Chondrocyte (in vitro differentiated cells): ENCODE data around the gene AGBL4. TPM values are rescaled to one million over a fixed set of nuclear protein-coding genes. Genes with fewer than 3 reads are reported as not detected.

Experiments used
- DNase-seq: peaks from one replicate; pipeline ENCODE4 v3.0.0; 2021; ENCODE audit warnings: mixed read lengths, low spot score
- H3K27ac Mint-ChIP-seq: one replicate; pipeline ENCODE4 v1.8.0; 2021; ENCODE audit warnings: mild to moderate bottlenecking, moderate library complexity, mixed read lengths; ENCODE audit not compliant: unreplicated experiment
- H3K27me3 Mint-ChIP-seq: 2 replicates; pipeline ENCODE4 v1.8.0; 2021; ENCODE audit warnings: low read depth, mixed read lengths
- H3K36me3 Mint-ChIP-seq: 2 replicates; pipeline ENCODE4 v1.8.0; 2021; ENCODE audit warnings: low read depth, mixed read lengths
- H3K4me1 Mint-ChIP-seq: 2 replicates; pipeline ENCODE4 v1.8.0; 2021; ENCODE audit warnings: low read depth, mild to moderate bottlenecking, mixed read lengths
- H3K4me3 Mint-ChIP-seq: one replicate; pipeline ENCODE4 v1.8.0; 2021; ENCODE audit warnings: mild to moderate bottlenecking, moderate library complexity, mixed read lengths; ENCODE audit not compliant: unreplicated experiment
- H3K9me3 Mint-ChIP-seq: 2 replicates; pipeline ENCODE4 v1.8.0; 2021; ENCODE audit warnings: low read depth, mixed read lengths
- total RNA-seq: library from RNA; stranded (reverse); gene quantifications from 3 replicates; pipeline ENCODE4 v1.2.1, GENCODE V29; 2021
- TF ChIP-seq, protein P1 (sequence below): fragments of 200-600 bp; sonication (generic); IDR thresholded peaks from 2 replicates; pipeline ENCODE4 v1.5.0; 2021; ENCODE audit warnings: antibody characterized with exemption, mild to moderate bottlenecking, moderate library complexity

Gene AGBL4
- total RNA-seq, 1 donor from 2014 or later: not detected

DNA sequence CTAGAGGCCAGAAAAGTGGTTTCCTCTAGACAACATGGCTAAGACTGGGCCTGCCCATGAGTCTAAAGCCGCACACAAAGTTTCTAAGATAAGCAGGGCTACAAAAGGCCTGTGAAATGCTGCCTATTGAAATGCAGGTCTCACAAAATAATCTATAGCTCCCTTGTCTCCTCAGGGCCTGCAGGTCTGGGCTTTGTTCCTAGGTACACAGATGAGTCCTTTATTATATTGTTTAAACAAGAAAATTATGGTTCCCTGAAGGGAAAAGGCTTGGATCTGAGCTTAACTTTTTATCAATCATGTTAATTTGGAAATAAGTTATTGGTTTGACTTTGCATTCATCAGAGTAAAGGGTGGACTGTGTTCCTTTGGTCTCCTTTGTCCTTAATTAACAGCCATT, 833.6 kb downstream of the AGBL4 start:
- Mint-ChIP-seq H3K9me3 (peaks cover 59% of the 10 kb centered on the region), H3K27me3 (no peaks in the 10 kb centered on the region), H3K4me3 (no peak overlapping the region), H3K27ac (no peak overlapping the region), H3K36me3 (peaks cover 1% of the 10 kb centered on the region), H3K4me1 (no peaks in the 10 kb centered on the region)
- TF ChIP-seq, protein P1, sequence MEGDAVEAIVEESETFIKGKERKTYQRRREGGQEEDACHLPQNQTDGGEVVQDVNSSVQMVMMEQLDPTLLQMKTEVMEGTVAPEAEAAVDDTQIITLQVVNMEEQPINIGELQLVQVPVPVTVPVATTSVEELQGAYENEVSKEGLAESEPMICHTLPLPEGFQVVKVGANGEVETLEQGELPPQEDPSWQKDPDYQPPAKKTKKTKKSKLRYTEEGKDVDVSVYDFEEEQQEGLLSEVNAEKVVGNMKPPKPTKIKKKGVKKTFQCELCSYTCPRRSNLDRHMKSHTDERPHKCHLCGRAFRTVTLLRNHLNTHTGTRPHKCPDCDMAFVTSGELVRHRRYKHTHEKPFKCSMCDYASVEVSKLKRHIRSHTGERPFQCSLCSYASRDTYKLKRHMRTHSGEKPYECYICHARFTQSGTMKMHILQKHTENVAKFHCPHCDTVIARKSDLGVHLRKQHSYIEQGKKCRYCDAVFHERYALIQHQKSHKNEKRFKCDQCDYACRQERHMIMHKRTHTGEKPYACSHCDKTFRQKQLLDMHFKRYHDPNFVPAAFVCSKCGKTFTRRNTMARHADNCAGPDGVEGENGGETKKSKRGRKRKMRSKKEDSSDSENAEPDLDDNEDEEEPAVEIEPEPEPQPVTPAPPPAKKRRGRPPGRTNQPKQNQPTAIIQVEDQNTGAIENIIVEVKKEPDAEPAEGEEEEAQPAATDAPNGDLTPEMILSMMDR: no peak
- no peak for DNase-seq

- H3K36me3 Mint-ChIP-seq: no peaks in the 10 kb centered on the region
- DNase-seq: no peak
- H3K4me1 Mint-ChIP-seq: no peaks in the 10 kb centered on the region
- TF ChIP-seq, protein P1: no peak
- no peak overlapping the region for H3K4me3 Mint-ChIP-seq
- peaks cover 57% of the 10 kb centered on the region for H3K9me3 Mint-ChIP-seq
- no peak overlapping the region for H3K27ac Mint-ChIP-seq
- no peaks in the 10 kb centered on the region for H3K27me3 Mint-ChIP-seq
Measured at GRCh38 chr1:49187056-49187455, 836.7 kb downstream of the AGBL4 start.

- no peaks in the 10 kb centered on the region for H3K36me3 Mint-ChIP-seq
- H3K9me3 Mint-ChIP-seq: peaks cover 51% of the 10 kb centered on the region
- H3K4me3 Mint-ChIP-seq: no peak overlapping the region
- no peak for DNase-seq
- no peak overlapping the region for H3K27ac Mint-ChIP-seq
- H3K4me1 Mint-ChIP-seq: no peaks in the 10 kb centered on the region
- no peaks in the 10 kb centered on the region for H3K27me3 Mint-ChIP-seq
- TF ChIP-seq, protein P1: no peak
Measured at GRCh38 chr1:49185450-49185980, 838.2 kb downstream of the AGBL4 start.

GRCh38 chr1:49183489-49183888, 840.3 kb downstream of the AGBL4 start:
- no peaks in the 10 kb centered on the region for H3K36me3 Mint-ChIP-seq
- H3K4me3 Mint-ChIP-seq: no peak overlapping the region
- TF ChIP-seq, protein P1: no peak
- no peaks in the 10 kb centered on the region for H3K27me3 Mint-ChIP-seq
- no peak for DNase-seq
- H3K27ac Mint-ChIP-seq: no peak overlapping the region
- peaks cover 50% of the 10 kb centered on the region for H3K9me3 Mint-ChIP-seq
- H3K4me1 Mint-ChIP-seq: no peaks in the 10 kb centered on the region

- Mint-ChIP-seq H3K9me3 (peaks cover 33% of the 10 kb centered on the region), H3K36me3 (no peaks in the 10 kb centered on the region), H3K4me1 (no peaks in the 10 kb centered on the region), H3K27ac (no peak overlapping the region), H3K27me3 (no peaks in the 10 kb centered on the region), H3K4me3 (no peak overlapping the region)
- TF ChIP-seq, protein P1: no peak
- no peak for DNase-seq
Measured at GRCh38 chr1:49181033-49181432, 842.7 kb downstream of the AGBL4 start.
